OCI-LY7 (cell line): ENCODE results near the gene FRMD3.

Experiments used
- EZH2phosphoT487 ChIP-seq: fragments of 200-600 bp; sonication (generic); IDR thresholded peaks from 2 replicates; pipeline ENCODE4 v1.6.1; 2018; ENCODE audit warnings: low read depth, borderline replicate concordance, mild to moderate bottlenecking, mixed run types, antibody characterized with exemption, low read length, moderate library complexity, mixed read lengths
- TF ChIP-seq, protein P1 (sequence below): fragments of 200-600 bp; sonication (generic); conservative IDR thresholded peaks from 2 replicates; pipeline ENCODE4 v1.5.1; 2014; ENCODE audit warnings: mild to moderate bottlenecking, antibody characterized with exemption, low read length, moderate library complexity, mixed read lengths

DNA sequence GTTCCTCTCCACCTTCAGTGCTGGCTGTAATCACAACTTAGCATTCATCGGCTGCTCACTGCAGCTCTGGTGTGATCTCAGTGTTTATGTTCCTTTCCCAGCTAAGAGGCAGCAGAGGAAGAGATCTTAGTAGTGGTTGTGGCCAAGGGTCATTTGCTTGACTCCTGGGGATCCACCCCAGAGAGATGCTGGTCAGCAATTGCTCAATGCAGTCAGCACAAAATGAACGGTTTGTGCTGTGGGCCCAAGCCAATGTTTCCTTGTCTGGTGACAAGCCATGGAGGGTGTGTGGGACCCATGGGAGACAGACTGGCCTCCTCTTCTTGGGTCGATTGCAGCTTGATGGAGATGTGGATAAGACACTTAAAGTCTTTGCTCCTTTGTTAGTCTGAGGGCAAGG, 16.1 kb upstream of the FRMD3 start:
- TF ChIP-seq, protein P1, sequence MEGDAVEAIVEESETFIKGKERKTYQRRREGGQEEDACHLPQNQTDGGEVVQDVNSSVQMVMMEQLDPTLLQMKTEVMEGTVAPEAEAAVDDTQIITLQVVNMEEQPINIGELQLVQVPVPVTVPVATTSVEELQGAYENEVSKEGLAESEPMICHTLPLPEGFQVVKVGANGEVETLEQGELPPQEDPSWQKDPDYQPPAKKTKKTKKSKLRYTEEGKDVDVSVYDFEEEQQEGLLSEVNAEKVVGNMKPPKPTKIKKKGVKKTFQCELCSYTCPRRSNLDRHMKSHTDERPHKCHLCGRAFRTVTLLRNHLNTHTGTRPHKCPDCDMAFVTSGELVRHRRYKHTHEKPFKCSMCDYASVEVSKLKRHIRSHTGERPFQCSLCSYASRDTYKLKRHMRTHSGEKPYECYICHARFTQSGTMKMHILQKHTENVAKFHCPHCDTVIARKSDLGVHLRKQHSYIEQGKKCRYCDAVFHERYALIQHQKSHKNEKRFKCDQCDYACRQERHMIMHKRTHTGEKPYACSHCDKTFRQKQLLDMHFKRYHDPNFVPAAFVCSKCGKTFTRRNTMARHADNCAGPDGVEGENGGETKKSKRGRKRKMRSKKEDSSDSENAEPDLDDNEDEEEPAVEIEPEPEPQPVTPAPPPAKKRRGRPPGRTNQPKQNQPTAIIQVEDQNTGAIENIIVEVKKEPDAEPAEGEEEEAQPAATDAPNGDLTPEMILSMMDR = no peak
- TF ChIP-seq EZH2phosphoT487 = no peak
